CD4-positive, alpha-beta T cell (primary cell): ENCODE results near the gene ARSG. TPM values are rescaled to one million over a fixed set of nuclear protein-coding genes. Genes with fewer than 3 reads are reported as not detected.

ENCODE experiments used
- ATAC-seq: fragments of 200-7000 bp; cut with Tn5 transposase; one replicate; pipeline ENCODE4 v1.10.0; 2022; ENCODE audit warnings: mild to moderate bottlenecking; ENCODE audit not compliant: poor library complexity
- CTCF ChIA-PET: fragments of 350-600 bp; sonication (Branson Sonifier 250); formaldehyde crosslinking; loops from one replicate; lab custom pipeline; 2021; ENCODE audit warnings: antibody characterized with exemption, inconsistent platforms; lab: Charles Lee
- POLR2A ChIA-PET: fragments of 350-600 bp; sonication (Branson Sonifier 250); formaldehyde crosslinking; loops from one replicate; lab custom pipeline; 2021; ENCODE audit warnings: antibody characterized with exemption, inconsistent platforms; lab: Charles Lee
- DNase-seq, 14 experiments: peaks; one replicate each; pipeline ENCODE4 v3.0.0-alpha.2; 2013 to 2020; ENCODE audit warnings: mixed read lengths in 2 of 14
- H3K27ac ChIP-seq, 2 donors: one replicate each; pipeline versions ENCODE4 v1.5.1 to v1.7.0; 2013; ENCODE audit warnings: low read length in 2 of 2, low read depth in 1 of 2, mild to moderate bottlenecking in 1 of 2
- H3K27me3 ChIP-seq, 2 experiments: 1 replicate in 1 of 2; 2 replicates in 1 of 2; pipeline versions ENCODE4 v1.6.1 to v1.7.0; 2013; ENCODE audit warnings: low read length in 2 of 2, control low read depth in 1 of 2, mild to moderate bottlenecking in 1 of 2, moderate library complexity in 1 of 2; ENCODE audit not compliant: insufficient read depth in 2 of 2, control insufficient read depth in 1 of 2
- H3K36me3 ChIP-seq: one replicate; pipeline ENCODE4 v1.6.1; 2013; ENCODE audit warnings: low read length, control low read depth; ENCODE audit not compliant: insufficient read depth
- H3K4me1 ChIP-seq: one replicate; pipeline ENCODE4 v1.6.1; 2013; ENCODE audit warnings: low read length, control low read depth; ENCODE audit not compliant: insufficient read depth
- H3K4me3 ChIP-seq: one replicate; pipeline ENCODE4 v1.5.1; 2013; ENCODE audit warnings: mild to moderate bottlenecking, low read length, moderate library complexity
- H3K9me3 ChIP-seq, 2 experiments: 1 replicate in 1 of 2; 2 replicates in 1 of 2; pipeline versions ENCODE4 v1.6.1 to v1.7.0; 2013; ENCODE audit warnings: low read length in 2 of 2, mild to moderate bottlenecking in 2 of 2, control low read depth in 1 of 2, moderate library complexity in 1 of 2; ENCODE audit not compliant: control insufficient read depth in 1 of 2, insufficient read depth in 1 of 2
- H3K27ac Mint-ChIP-seq: one replicate; pipeline ENCODE4 v1.8.0; 2020; ENCODE audit warnings: mixed read lengths
- H3K27me3 Mint-ChIP-seq: one replicate; pipeline ENCODE4 v1.8.0; 2021; ENCODE audit warnings: mixed read lengths
- H3K36me3 Mint-ChIP-seq: one replicate; pipeline ENCODE4 v1.8.0; 2021; ENCODE audit warnings: low read depth, mixed read lengths
- H3K4me1 Mint-ChIP-seq: one replicate; pipeline ENCODE4 v1.8.0; 2021; ENCODE audit warnings: low read depth, mixed read lengths
- H3K4me3 Mint-ChIP-seq: one replicate; pipeline ENCODE4 v1.8.0; 2020; ENCODE audit warnings: mild to moderate bottlenecking, mixed read lengths
- H3K9me3 Mint-ChIP-seq: one replicate; pipeline ENCODE4 v1.8.0; 2020; ENCODE audit warnings: mixed read lengths
- CTCF ChIP-seq: fragments of 200-600 bp; IDR thresholded peaks from one replicate; pipeline ENCODE4 v1.8.0; 2022; ENCODE audit warnings: antibody characterized with exemption, mild to moderate bottlenecking
- intact Hi-C, 2 experiments: fragments of 100-400 bp; cut with DNase I in 1 of 2; cut with micrococcal nuclease in 1 of 2; formaldehyde crosslinking; loops; one replicate each; pipeline versions ENCODE4 v1.15.1 to v1.9.0; 2023 to 2025; cut with DNase I, micrococcal nuclease
- total RNA-seq, 174 experiments: library from RNA in 2 of 174; stranded (reverse) in 2 of 174; gene quantifications; one replicate each; pipeline ENCODE4 v1.2.3 and lab custom pipeline; 2021 to 2026

ARSG gene
- total RNA-seq, 2 experiments from 2014 or later, result 13.8 to 16.0 TPM

GRCh38 chr17:68383443-68384321 lies 92.4 kb downstream of the ARSG start:
- no peaks in the 10 kb centered on the region for H3K27me3 Mint-ChIP-seq
- intact Hi-C loops, result no loop called here
- H3K4me3 ChIP-seq, result no peak overlapping the region

GRCh38 chr17:68384471-68384870 lies 93.2 kb downstream of the ARSG start:
- ChIA-PET POLR2A (interaction anchor here (0.8 to 2.1 kb wide), 2 partner anchors 88 to 93 kb away, joined by 3 to 11 read pairs; partner anchors contain the start of genes ARSG and SLC16A6), CTCF (no interaction called here)
- no peak for TF ChIP-seq CTCF
- intact Hi-C loops, result no loop called here
- Histone ChIP-seq H3K4me3 (no peak overlapping the region), H3K36me3 (no peaks in the 10 kb centered on the region), H3K27me3 (no peaks in the 10 kb centered on the region), H3K9me3 (no peaks in the 10 kb centered on the region), H3K4me1 (peaks cover 13% of the 10 kb centered on the region), H3K27ac (no peak overlapping the region)
- H3K9me3 Mint-ChIP-seq, result no peaks in the 10 kb centered on the region
- DNase-seq, result no peak
- no peaks in the 10 kb centered on the region for H3K36me3 Mint-ChIP-seq
- no peaks in the 10 kb centered on the region for H3K27me3 Mint-ChIP-seq
- H3K4me1 Mint-ChIP-seq, result peaks cover 31% of the 10 kb centered on the region
- ATAC-seq, result no peak
- peak overlapping the region; percentile 12 for H3K4me3 Mint-ChIP-seq
- peak overlapping the region; percentile 16 for H3K27ac Mint-ChIP-seq

More at GRCh38 chr17:68383443-68384321, 92.4 kb downstream of the ARSG start:
- no peaks in the 10 kb centered on the region for H3K27me3 ChIP-seq
- Mint-ChIP-seq H3K4me3 (peak overlapping the region; percentile 60), H3K4me1 (peaks cover 31% of the 10 kb centered on the region), H3K36me3 (no peaks in the 10 kb centered on the region), H3K9me3 (no peaks in the 10 kb centered on the region), H3K27ac (peak overlapping the region; percentile 16)
- H3K36me3 ChIP-seq, result no peaks in the 10 kb centered on the region
- peaks cover 13% of the 10 kb centered on the region for H3K4me1 ChIP-seq
- TF ChIP-seq CTCF, result no peak
- ChIA-PET CTCF (interaction anchor here (1.0 to 1.1 kb wide), 2 partner anchors 11 to 52 kb away, joined by 3 read pairs; no protein-coding TSS in a partner anchor), POLR2A (interaction anchor here (0.8 to 2.1 kb wide), 5 partner anchors 30 to 119 kb away, joined by 3 to 11 read pairs (median 4); partner anchors contain the start of genes ARSG and SLC16A6)
- peak overlapping the region in 1 of 2 donors; percentile 11 for H3K27ac ChIP-seq
- H3K9me3 ChIP-seq, result no peaks in the 10 kb centered on the region
- DNase-seq, result peak in 4 of 14 experiments; percentile 40 to 70 (median 48)
- ATAC-seq, result peak; percentile 61

- peaks cover 13% of the 10 kb centered on the region for H3K4me1 ChIP-seq
- TF ChIP-seq CTCF, result no peak
- H3K4me3 Mint-ChIP-seq, result no peak overlapping the region
- H3K4me3 ChIP-seq, result no peak overlapping the region
- H3K27me3 ChIP-seq, result no peaks in the 10 kb centered on the region
- DNase-seq (no peak), ATAC-seq (no peak)
- no peaks in the 10 kb centered on the region for H3K36me3 Mint-ChIP-seq
- no peaks in the 10 kb centered on the region for H3K36me3 ChIP-seq
- no peaks in the 10 kb centered on the region for H3K27me3 Mint-ChIP-seq
- H3K9me3 Mint-ChIP-seq, result no peaks in the 10 kb centered on the region
- no peak overlapping the region for H3K27ac ChIP-seq
- H3K4me1 Mint-ChIP-seq, result peaks cover 31% of the 10 kb centered on the region
- H3K9me3 ChIP-seq, result no peaks in the 10 kb centered on the region
- POLR2A ChIA-PET, result interaction anchor here (0.8 kb wide), 1 partner anchor 88 kb away, joined by 3 read pairs; no protein-coding TSS in a partner anchor
- CTCF ChIA-PET, result no interaction called here
- intact Hi-C loops, result no loop called here
- H3K27ac Mint-ChIP-seq, result no peak overlapping the region
Observed at GRCh38 chr17:68384941-68385340, 93.6 kb downstream of the ARSG start.
